ENCODE data around the gene ATF7IP2. TPM values are rescaled to one million over a fixed set of nuclear protein-coding genes. Genes with fewer than 3 reads are reported as not detected.
"Not testable (repeated sequence)": the region's sequence is repeated elsewhere in the genome, so short reads cannot be mapped to it uniquely, and the experiment has no call there.

Gene ATF7IP2
- polyA plus RNA-seq, 1 donor (not counting 4 experiments of a cell fraction or from before 2014, with no cell fraction given): 9.8 TPM

DNA sequence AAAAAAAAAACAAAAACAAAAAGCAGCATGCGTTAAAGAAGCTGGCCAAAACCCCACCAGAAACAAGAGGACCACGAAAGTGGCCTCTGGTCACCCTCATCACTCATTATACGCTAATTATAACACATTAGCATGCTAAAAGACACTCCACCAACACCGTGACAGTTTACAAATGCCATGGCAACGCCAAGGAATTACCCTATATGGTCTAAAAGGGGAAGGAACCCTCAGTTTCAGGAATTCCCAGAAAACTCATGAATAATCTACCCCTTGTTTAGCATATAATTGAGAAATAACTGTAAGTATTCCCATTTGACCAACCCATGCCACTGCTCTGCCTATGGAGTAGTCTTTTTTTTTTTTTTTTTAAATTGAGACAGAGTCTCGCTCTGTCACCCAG lies 116.9 kb downstream of the ATF7IP2 start:
- H3K4me1 ChIP-seq (ENCODE audit: control insufficient read depth, extremely low read depth, insufficient read depth, low read length): no peaks in the 10 kb centered on the region
- H4K20me1 ChIP-seq (ENCODE audit: control insufficient read depth, extremely low read depth, insufficient read depth, low read length): no peaks in the 10 kb centered on the region
- H3K79me2 ChIP-seq (ENCODE audit: control insufficient read depth, insufficient read depth, low read length): no peaks in the 10 kb centered on the region
- H3K27me3 ChIP-seq (ENCODE audit: control insufficient read depth, extremely low read depth, insufficient read depth, low read length): no peaks in the 10 kb centered on the region
- FAIRE-seq: no peak
- TF ChIP-seq, protein P1, sequence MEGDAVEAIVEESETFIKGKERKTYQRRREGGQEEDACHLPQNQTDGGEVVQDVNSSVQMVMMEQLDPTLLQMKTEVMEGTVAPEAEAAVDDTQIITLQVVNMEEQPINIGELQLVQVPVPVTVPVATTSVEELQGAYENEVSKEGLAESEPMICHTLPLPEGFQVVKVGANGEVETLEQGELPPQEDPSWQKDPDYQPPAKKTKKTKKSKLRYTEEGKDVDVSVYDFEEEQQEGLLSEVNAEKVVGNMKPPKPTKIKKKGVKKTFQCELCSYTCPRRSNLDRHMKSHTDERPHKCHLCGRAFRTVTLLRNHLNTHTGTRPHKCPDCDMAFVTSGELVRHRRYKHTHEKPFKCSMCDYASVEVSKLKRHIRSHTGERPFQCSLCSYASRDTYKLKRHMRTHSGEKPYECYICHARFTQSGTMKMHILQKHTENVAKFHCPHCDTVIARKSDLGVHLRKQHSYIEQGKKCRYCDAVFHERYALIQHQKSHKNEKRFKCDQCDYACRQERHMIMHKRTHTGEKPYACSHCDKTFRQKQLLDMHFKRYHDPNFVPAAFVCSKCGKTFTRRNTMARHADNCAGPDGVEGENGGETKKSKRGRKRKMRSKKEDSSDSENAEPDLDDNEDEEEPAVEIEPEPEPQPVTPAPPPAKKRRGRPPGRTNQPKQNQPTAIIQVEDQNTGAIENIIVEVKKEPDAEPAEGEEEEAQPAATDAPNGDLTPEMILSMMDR (optimal IDR thresholded peaks at IDR 0.05 in 1 of 3, IDR thresholded peaks at IDR 0.05 in 1 of 3, conservative IDR thresholded peaks at IDR 0.05 in 1 of 3; ENCODE audit: extremely low read depth in 1 of 3, insufficient read depth in 2 of 3, low read length in 3 of 3): no peak
- no peak for TF ChIP-seq EZH2 (IDR thresholded peaks at IDR 0.05; ENCODE audit: low read length)
- DNase-seq (ENCODE audit: low read depth, low spot score): no peak
- H3K27ac ChIP-seq (ENCODE audit: control insufficient read depth, insufficient read depth, low read length): no peak overlapping the region
- H3K4me3 ChIP-seq (ENCODE audit: control insufficient read depth in 2 of 3, extremely low read depth in 1 of 3, insufficient read depth in 2 of 3, low read depth in 1 of 3, low read length in 3 of 3): no peak overlapping the region
- H2AFZ ChIP-seq (ENCODE audit: control insufficient read depth, low read length): no peak overlapping the region
- no peaks in the 10 kb centered on the region for H3K9me1 ChIP-seq (ENCODE audit: control insufficient read depth, extremely low read depth, insufficient read depth, low read length)
- dilution Hi-C loops (cut with MboI; ENCODE audit: extremely low pct_ligation_motif_present, low sequenced_read_pairs): no loop called here
- no peaks in the 10 kb centered on the region for H3K9me3 ChIP-seq (ENCODE audit: control insufficient read depth, low read depth, low read length)
- no peak overlapping the region for H3K4me2 ChIP-seq (ENCODE audit: control insufficient read depth, extremely low read depth, insufficient read depth, low read depth, low read length)
- H3K36me3 ChIP-seq (ENCODE audit: control insufficient read depth in 2 of 2, extremely low read depth in 1 of 2, insufficient read depth in 2 of 2, low read length in 2 of 2): no peaks in the 10 kb centered on the region
- H3K9ac ChIP-seq (ENCODE audit: control insufficient read depth, extremely low read depth, insufficient read depth, low read length): no peak overlapping the region

DNA sequence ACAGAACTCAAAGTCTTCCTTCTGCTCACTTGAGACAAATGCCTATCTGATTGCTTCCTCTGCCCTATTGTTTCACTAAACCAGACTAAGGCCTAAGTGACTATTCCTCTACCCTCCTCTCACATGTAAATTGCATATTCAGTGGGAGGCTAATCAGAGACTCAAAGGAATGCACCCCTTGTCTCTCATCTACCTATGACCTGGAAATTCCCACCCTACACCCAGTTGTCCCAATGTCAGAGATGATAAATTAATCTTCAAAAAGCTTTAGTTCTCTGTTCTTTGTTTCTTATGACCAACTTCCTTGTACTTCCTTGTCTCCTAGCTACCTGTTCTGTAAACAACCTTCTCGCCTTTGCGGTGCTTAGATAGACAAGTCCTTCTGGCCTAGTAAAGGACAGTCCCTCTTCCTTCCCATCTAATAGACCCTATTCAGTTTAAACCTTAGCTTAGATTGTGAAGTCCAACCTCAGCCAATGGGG lies 118.6 kb downstream of the ATF7IP2 start:
- Histone ChIP-seq H3K9me1 (ENCODE audit: control insufficient read depth, extremely low read depth, insufficient read depth, low read length) (no peaks in the 10 kb centered on the region), H3K27me3 (ENCODE audit: control insufficient read depth, extremely low read depth, insufficient read depth, low read length) (no peaks in the 10 kb centered on the region), H3K4me2 (ENCODE audit: control insufficient read depth, extremely low read depth, insufficient read depth, low read depth, low read length) (no peak overlapping the region), H3K9me3 (ENCODE audit: control insufficient read depth, low read depth, low read length) (no peaks in the 10 kb centered on the region), H3K4me1 (ENCODE audit: control insufficient read depth, extremely low read depth, insufficient read depth, low read length) (no peaks in the 10 kb centered on the region), H3K27ac (ENCODE audit: control insufficient read depth, insufficient read depth, low read length) (no peak overlapping the region), H3K9ac (ENCODE audit: control insufficient read depth, extremely low read depth, insufficient read depth, low read length) (no peak overlapping the region), H3K4me3 (ENCODE audit: control insufficient read depth in 2 of 3, extremely low read depth in 1 of 3, insufficient read depth in 2 of 3, low read depth in 1 of 3, low read length in 3 of 3) (no peak overlapping the region), H3K79me2 (ENCODE audit: control insufficient read depth, insufficient read depth, low read length) (no peaks in the 10 kb centered on the region), H2AFZ (ENCODE audit: control insufficient read depth, low read length) (no peak overlapping the region), H3K36me3 (ENCODE audit: control insufficient read depth in 2 of 2, extremely low read depth in 1 of 2, insufficient read depth in 2 of 2, low read length in 2 of 2) (no peaks in the 10 kb centered on the region), H4K20me1 (ENCODE audit: control insufficient read depth, extremely low read depth, insufficient read depth, low read length) (no peaks in the 10 kb centered on the region)
- FAIRE-seq: no peak
- TF ChIP-seq EZH2 (IDR thresholded peaks at IDR 0.05; ENCODE audit: low read length): no peak
- TF ChIP-seq, protein P1 (optimal IDR thresholded peaks at IDR 0.05 in 1 of 3, IDR thresholded peaks at IDR 0.05 in 1 of 3, conservative IDR thresholded peaks at IDR 0.05 in 1 of 3; ENCODE audit: extremely low read depth in 1 of 3, insufficient read depth in 2 of 3, low read length in 3 of 3): no peak
- DNase-seq (ENCODE audit: low read depth, low spot score): no peak
- dilution Hi-C loops (cut with MboI; ENCODE audit: extremely low pct_ligation_motif_present, low sequenced_read_pairs): no loop called here

DNA sequence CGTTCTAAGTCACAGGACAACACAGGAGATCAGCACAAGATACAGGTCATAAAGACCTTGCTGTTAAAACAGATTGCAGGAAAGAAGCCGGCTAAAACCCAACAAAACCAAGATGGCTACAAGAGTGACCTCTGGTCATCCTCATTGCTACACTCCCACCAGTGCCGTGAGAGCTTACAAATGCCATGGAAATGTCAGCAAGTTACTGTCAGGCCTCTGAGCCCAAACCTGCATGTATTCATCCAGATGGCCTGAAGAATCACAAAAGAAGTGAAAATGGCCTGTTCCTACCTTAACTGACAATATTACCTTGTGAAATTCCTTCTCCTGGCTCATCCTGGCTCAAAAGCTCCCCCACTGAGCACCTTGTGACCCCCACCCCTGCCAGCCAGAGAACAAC lies 119.4 kb downstream of the ATF7IP2 start:
- H3K9me1 ChIP-seq (ENCODE audit: control insufficient read depth, extremely low read depth, insufficient read depth, low read length); H3K36me3 ChIP-seq (ENCODE audit: control insufficient read depth in 2 of 2, extremely low read depth in 1 of 2, insufficient read depth in 2 of 2, low read length in 2 of 2); H2AFZ ChIP-seq (ENCODE audit: control insufficient read depth, low read length); H3K27ac ChIP-seq (ENCODE audit: control insufficient read depth, insufficient read depth, low read length); H3K27me3 ChIP-seq (ENCODE audit: control insufficient read depth, extremely low read depth, insufficient read depth, low read length); H3K4me2 ChIP-seq (ENCODE audit: control insufficient read depth, extremely low read depth, insufficient read depth, low read depth, low read length); H3K79me2 ChIP-seq (ENCODE audit: control insufficient read depth, insufficient read depth, low read length); DNase-seq (ENCODE audit: low read depth, low spot score); H3K9ac ChIP-seq (ENCODE audit: control insufficient read depth, extremely low read depth, insufficient read depth, low read length); FAIRE-seq; H3K9me3 ChIP-seq (ENCODE audit: control insufficient read depth, low read depth, low read length); H3K4me3 ChIP-seq (ENCODE audit: control insufficient read depth in 2 of 3, extremely low read depth in 1 of 3, insufficient read depth in 2 of 3, low read depth in 1 of 3, low read length in 3 of 3); H4K20me1 ChIP-seq (ENCODE audit: control insufficient read depth, extremely low read depth, insufficient read depth, low read length); dilution Hi-C loops (cut with MboI; ENCODE audit: extremely low pct_ligation_motif_present, low sequenced_read_pairs); H3K4me1 ChIP-seq (ENCODE audit: control insufficient read depth, extremely low read depth, insufficient read depth, low read length): not testable (repeated sequence)

All from keratinocyte (primary cell).